SIG-M5 (cell line): Measurements from ENCODE around the gene GFER.
"Not testable (repeated sequence)": the region's sequence is repeated elsewhere in the genome, so short reads cannot be mapped to it uniquely, and the experiment has no call there.

Experiments used
- DNase-seq: peaks from one replicate; lab custom pipeline; 2025; lab: John Stamatoyannopoulos, UW

Gene GFER

DNA sequence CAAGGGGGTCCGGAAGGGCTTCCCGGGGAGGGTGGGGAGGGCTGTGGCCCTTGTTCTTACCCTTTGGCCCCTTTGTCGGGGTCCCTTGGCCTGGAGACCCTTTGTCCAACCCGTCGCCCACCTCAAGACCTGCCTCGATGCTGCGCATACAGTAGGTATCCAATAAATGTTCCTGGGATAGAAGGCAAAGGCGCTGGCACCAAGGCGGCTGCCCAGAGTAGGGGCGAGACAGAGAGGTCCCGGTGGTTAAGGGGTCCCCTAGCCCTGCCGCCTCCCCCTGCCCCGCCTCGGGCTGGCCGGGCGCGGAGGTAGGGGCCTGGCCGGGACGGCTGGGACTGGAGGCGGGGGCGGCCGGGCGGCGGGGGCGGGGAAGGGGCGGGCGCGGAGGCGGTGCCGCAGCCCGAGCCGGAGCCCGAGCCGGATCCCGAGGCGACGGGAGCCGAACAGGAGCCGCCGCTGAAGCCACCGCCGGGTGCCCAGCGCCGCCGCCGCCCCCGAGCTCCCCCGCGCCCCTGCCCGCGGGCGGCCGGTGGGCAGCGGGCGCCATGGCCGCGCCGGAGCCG lies 42.5 kb downstream of the GFER start, which contains the start of gene NHERF2:
NHERF2 (plus strand) TSS at position 442 of the 563 bp plus-strand sequence; CDS start at position 546, 104 bp downstream.
- DNase-seq = no peak

DNA sequence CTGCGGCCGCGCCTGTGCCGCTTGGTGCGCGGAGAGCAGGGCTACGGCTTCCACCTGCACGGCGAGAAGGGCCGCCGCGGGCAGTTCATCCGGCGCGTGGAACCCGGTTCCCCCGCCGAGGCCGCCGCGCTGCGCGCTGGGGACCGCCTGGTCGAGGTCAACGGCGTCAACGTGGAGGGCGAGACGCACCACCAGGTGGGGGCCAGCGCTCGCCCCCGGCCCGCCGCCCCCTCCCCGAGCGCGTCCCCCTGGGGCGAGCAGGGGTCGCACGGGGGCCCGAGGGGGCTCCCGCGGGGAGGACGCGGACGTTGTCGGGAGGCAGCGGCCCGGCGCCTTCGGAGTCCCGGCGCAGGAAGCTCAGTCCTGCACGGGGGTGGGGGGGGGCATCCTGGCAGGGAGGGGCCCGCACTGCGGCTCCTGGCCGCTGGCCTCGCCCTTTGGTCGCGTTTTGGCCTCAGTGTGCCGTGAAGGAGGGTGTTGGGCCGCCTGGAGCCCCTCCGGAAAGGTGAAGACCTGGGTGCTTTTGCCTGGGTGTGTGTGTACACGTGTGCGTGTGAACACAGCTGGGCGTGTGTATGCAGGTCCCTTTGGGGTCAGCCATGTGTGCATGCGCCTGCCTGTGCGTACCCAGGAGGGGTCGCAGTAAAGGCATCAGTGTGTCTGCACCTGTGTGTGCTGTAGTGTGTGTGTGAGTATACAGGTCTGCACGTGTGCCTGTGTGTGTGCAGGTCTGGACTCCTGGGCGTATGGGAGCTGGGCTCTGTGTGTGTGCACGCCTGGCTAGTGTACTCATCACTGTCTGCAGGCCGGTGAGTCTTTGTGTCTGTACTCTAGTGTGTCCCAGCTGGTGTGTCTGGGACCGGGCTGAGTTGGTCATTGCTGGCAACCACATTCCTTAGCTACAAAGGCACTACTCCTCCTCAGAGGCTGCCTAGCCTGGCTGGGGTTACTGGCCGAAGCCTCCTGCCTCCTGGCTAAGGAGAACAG lies 43.3 kb downstream of the GFER start:
- DNase-seq = no peak

DNA sequence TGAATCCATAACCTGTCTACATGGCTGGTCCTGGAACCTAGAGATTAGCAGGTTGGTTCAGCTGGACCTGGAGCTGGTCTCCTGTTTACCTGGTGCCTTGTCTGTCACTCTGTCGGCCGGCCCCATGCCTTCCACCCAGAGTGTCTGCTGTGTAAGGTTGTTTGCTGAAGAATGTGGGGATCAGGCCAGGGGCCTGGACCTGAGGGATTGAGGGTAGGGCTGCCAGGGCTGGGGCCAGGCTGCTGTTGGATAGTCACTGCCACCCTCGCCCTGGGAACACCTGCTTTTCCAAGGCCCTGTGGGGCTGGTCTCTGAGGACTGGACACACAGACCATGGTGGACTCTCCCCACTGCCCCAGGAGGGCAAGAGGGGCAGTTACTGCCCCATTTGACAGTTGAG lies 44.2 kb downstream of the GFER start:
- no peak for DNase-seq

DNA sequence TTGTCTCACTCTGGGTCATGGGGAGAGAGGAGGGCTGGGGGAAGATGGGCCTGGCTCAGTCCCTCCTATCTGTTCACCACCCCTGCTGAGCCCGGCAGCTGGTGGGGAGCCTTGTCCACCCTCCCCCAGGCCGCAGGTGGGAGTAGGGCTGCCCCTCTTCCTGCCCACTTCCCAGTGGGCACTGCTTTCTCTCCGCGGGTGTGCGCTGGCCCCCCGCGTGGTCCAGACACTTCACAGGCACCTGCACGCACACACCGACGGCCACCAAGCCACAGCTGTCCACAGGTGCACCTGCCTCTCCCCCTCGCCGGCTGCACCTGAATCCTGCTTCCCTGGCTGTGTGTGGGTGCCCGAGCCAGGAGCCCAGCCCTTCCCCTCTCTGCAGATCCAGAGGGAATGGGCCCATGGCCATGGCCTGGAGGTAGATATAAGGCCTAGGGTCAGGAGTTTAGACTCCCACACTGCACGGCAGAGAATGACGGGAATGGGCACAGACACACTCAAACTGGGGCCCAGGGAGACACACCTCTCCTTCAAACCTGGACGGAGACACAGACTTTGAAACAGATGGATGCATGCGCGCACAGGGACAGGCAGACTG lies 44.7 kb downstream of the GFER start:
- DNase-seq = no peak

DNA sequence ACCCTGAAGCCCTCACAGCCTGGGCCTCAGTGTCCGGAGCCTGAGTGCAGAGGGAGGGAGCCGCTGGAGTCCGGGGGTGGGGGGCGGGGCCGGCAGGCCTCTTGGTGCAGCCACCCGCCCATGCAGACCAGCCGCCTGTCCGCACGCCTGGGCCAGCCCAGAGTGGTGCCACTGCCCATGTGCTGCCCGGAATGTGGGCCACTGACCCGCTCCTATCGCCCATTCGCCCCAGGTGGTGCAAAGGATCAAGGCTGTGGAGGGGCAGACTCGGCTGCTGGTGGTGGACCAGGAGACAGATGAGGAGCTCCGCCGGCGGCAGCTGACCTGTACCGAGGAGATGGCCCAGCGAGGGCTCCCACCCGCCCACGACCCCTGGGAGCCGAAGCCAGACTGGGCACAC lies 45.4 kb downstream of the GFER start:
- DNase-seq = no peak

DNA sequence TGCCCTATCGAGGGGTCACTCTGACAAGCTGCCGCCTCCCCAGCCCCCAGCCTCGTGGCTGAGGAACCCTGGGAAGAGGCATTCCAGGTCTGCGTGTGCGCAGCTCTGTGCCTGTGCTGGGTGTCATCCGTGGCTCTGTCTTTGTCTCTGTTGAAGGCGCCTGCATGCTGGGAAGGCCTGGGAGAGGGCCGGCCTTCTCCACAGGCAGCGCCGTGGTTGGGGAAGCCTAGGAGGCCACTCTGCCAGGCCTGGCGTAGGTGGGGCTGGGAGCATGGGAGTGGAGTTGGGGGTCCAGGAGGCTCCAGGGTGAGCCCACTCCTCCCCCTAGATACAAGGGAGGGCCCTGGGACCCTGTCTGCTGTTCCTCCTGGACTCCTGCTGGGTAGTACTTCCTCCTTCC lies 46.0 kb downstream of the GFER start:
- no peak for DNase-seq

DNA sequence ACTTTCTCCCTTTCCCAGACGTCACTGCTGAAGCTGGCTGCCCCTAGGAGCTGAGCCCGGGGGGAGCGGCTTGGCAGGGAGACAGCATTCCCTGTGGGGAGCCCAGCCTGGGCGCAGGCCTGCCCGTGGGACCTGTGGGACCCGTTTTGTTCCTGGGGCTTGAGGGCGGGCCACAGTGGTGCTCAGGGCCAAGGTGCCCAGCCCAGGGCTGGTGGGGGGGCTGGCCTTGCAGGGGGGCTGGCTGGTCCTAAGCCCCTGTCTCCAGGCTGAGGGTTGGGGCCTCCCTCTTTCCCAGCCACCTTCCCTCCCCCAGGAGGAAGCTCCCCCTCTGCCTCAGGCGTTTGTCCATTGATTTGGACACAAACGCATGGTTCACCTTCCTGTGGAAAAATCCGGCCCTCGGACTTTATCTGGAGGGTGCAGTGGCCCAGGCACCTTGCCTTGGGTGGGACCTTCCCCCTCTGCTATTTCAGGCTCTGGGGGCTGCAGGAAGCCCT lies 47.1 kb downstream of the GFER start:
- DNase-seq = no peak

DNA sequence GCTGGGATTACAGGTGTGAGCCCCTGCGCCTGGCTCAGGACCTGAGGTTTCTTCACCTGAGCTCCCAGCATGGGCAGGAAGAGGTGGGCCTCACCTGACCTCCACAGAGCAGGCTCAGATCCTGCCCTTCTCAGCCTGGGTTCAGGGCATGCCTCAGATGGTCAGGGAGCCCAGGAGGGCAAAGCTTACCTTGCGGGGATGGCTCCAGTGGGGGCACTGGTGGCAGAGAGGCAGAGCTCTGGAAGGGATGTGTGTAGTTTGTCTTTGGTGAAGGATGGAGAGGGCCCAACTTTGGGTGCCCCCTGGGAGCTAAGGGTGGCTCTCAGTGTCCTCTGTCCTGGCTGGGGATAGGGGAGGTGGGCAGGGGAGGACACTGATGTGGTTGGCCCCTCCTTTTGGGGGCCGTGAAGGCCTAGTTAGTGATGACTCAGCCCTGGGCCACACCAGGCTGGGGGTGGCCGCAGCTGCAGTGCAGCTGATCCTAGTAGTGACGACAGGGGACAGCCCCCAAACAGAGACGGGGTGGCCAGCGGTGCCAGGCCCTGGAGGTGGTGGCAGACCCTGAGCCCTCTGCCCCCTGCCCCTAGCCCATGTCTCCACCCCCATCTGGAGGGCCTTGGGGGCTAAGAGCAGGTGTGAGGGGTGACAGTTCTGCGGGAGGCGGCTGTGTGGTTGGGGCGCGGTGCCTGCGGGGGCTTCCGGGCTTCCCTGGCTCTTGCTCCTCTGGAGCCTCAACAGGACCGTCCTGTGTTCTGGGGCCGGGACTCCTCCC lies 48.5 kb downstream of the GFER start:
- no peak for DNase-seq

DNA sequence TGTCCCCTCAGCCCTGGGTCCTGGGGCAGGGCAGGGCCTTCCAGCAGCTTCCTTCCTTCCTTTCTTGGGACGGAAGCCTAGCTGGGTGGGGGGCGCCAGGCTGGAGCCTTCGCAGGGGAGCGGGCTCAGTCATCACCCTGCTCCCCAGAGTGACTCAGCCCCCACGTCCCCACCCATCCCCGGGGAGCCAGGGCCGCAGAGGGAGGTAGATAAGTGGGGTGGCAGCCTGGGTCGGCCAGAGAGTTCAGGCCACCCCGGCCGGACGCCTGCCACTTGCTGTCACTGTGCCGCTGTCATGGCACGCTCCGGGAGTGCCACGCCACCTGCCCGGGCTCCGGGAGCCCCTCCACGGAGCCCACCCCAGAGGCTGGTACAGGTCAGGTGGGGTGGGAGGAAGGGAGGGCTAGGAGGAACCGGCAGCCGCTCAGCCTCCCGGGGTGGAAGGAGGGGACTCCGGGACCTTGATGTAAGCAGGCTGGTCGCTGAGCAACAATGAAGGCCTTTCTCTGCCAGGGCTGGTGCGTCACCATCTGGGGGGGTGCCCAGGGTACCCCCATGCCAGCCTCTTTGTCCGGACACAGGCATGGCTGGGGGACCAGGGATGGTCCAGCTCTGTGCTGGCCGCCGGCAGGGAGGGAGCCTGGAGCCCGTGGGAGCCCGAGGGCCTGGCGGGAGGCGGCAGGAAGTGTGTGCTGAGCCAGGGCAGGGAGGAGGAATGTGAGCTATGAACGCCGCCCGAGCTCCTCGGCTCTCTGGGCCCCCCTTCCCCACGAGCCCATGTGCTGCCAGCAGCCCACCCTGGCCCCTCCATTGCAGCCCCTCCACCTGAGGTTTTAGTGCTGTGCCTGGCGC lies 49.3 kb downstream of the GFER start:
- DNase-seq = no peak

DNA sequence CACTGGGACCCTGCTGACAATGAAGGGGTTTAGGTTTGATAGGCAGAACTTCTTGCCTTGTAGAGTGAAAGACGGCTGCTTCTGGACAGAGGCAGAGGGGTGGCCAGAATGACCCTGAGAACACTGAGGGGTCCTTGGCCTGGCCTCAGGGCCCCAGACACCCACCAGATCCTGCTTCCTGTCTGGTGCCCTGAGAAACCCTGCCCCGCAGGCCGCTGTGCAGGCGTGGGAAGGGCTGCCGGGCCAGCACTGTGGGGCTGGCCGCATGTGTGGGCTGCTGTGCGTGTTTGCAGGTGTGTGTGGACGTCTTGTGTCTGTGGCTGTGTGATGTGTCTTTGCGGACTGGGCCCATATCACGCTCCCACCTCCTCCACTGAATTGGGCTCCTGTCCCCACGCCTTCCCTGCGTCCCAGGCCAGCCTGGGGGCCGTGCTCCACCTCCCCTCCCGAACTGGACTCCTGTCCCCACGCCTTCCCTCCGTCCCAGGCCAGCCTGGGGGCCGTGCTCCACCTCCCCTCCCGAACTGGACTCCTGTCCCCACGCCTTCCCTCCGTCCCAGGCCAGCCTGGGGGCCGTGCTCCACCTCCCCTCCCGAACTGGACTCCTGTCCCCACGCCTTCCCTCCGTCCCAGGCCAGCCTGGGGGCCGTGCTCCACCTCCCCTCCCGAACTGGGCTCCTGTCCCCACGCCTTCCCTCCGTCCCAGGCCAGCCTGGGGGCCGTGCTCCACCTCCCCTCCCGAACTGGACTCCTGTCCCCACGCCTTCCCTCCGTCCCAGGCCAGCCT lies 50.1 kb downstream of the GFER start:
- DNase-seq = not testable (repeated sequence)

DNA sequence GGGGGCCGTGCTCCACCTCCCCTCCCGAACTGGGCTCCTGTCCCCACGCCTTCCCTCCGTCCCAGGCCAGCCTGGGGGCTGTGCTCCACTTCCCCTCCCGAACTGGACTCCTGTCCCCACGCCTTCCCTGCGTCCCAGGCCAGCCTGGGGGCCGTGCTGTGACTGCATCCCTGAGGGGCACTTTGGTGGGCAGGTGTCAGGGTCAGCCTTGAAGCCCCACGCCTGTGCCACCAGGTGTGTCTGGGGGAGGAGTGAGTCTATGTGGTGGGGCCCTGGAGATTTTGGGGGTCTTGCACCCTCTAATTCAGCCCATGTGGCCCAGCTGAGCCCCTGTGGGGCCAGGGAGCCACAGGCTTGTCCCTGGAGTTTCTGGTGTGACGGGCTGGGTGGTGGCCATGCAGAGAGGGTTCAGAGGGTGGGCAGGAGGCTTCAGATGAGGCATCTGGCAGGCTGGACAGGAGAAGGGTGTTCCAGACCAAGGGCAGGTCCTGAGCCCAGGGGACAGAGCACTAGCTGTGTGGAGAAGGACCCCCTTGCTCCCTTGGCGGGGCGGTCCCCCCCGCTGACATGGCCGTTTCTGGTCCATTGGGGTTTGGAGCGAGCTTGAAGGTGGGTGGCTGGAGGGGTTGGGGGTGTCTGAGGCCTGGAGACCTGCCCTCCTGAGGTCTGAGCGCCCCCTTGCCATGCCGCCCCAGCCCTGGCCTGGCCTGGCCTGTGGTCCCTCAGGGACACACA lies 50.9 kb downstream of the GFER start:
- DNase-seq = no peak

DNA sequence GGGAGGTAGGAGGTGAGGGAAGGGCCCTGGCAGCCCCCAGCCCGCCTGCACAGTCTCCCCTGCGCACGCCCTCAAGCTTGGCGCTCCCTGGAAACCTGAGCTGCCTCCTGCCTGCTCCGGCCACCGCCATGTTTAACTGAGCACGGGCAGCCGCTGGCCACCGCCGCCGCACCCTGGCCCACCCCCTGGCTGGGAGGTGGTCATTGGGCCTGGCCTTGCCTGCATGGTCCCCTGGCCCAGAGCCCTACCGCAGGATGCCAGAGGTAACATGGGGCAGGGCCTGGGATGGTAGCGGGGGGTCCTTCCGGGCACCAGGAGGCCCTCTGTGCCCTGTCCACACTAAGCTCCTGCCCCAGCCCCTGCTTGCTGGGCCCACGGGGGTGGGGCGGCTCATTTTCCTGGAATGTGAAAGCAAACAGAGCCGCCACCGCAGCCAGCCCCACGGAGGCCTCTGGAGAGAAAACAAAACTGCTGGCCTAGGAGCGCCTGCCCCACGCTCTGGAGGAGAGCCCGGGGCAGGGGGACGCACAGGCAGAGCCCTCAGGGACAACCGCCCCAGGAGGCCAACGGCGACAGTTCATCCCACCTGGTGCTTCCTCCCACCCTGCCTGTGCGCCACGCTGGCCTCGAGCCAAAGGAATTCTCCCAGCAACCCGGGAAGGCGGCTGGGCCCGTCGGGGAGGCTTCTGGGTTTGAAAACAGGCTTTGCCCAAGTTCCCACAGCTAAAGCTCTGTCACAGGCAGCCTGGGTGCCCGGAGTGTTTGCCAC lies 51.6 kb downstream of the GFER start:
- DNase-seq = no peak

DNA sequence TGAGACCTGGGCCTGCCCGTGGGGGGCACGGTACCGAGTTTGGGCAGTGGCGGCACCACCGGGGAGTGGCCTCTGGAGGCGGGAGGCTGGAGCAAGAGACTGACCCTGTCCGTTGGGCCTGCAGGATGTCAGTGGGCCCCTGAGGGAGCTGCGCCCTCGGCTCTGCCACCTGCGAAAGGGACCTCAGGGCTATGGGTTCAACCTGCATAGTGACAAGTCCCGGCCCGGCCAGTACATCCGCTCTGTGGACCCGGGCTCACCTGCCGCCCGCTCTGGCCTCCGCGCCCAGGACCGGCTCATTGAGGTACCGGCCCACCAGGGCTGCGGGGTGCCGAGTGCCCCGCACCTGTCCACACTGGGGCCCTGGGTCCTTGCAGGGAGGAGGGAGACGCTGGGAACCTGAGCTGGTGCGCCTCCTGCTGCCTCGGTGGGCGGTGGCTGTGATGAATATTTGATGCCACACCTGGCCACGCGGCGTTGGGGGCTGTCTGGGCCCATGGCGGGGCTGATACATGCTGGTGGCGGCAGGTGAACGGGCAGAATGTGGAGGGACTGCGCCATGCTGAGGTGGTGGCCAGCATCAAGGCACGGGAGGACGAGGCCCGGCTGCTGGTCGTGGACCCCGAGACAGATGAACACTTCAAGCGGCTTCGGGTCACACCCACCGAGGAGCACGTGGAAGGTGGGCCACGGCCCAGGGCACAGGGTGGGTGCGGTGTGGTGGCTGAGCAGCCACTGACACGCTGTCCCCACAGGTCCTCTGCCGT lies 52.4 kb downstream of the GFER start:
- no peak for DNase-seq

DNA sequence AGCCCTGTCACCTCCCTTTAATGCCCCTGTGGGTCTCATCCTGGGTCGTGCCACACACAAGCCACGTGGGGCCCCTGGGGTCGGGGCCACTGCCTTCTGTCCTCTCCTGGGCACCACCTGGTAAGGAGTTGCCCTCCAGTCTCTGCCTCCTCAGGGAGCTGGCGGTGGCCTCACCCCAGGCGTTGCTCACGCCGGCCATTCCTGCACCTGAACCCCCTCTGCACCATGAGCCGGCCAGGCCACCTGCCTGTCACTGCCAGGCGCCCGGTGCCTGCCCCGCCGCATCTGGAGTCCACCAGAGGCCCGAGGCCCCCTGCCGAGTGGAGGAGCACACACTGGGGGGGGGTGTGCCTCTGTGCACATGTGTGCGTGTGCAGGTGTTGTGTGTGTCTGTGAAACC lies 53.1 kb downstream of the GFER start:
- no peak for DNase-seq
